ENCODE measurements around the gene SETD5. TPM values are rescaled to one million over a fixed set of nuclear protein-coding genes. Genes with fewer than 3 reads are reported as not detected.

The SETD5 gene
- total RNA-seq, 4 donors from 2014 or later, result 96.9 to 130 (median 115) TPM

DNA sequence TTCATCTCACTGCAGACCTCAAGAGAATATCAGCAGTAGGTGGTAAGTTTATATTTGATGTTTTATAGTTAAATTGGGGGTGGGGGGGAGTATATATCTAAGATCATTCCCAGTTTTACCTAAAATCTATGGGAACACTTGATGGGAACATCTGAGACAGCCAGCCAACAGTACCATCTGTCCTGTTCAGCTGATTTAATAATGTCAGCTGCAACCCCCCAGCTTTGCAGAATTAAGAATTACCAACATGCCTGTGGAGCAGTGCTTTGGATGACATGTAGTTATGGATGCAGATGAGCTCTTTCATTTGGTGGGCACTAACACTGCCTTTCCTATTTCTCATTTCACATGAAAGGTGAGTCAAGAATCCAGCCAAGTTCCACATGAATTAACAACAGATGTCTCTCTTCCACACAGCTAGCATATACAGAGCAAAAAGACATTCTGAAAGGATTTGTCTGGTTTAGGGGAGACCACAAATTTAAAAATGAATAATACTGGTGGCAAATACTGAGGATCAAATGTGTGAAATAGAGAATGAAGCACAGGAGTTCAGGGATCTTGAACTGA, 76.2 kb downstream of the SETD5 start:
- DNase-seq (ENCODE audit: low spot score in 2 of 2), result no peak
- no peaks in the 10 kb centered on the region for H3K4me1 ChIP-seq
- H3K27ac ChIP-seq, result no peak overlapping the region
- TF ChIP-seq POLR2A (IDR thresholded peaks at IDR 0.05) (no peak), EP300 (IDR thresholded peaks at IDR 0.05) (no peak)
- TF ChIP-seq, protein P1, sequence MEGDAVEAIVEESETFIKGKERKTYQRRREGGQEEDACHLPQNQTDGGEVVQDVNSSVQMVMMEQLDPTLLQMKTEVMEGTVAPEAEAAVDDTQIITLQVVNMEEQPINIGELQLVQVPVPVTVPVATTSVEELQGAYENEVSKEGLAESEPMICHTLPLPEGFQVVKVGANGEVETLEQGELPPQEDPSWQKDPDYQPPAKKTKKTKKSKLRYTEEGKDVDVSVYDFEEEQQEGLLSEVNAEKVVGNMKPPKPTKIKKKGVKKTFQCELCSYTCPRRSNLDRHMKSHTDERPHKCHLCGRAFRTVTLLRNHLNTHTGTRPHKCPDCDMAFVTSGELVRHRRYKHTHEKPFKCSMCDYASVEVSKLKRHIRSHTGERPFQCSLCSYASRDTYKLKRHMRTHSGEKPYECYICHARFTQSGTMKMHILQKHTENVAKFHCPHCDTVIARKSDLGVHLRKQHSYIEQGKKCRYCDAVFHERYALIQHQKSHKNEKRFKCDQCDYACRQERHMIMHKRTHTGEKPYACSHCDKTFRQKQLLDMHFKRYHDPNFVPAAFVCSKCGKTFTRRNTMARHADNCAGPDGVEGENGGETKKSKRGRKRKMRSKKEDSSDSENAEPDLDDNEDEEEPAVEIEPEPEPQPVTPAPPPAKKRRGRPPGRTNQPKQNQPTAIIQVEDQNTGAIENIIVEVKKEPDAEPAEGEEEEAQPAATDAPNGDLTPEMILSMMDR (IDR thresholded peaks at IDR 0.05), result no peak
- H3K9me3 ChIP-seq, result no peaks in the 10 kb centered on the region
- H3K4me3 ChIP-seq, result no peak overlapping the region
- peaks cover 13 to 100% (median 36%) of the 10 kb centered on the region in 3 donors for H3K36me3 ChIP-seq
- H3K27me3 ChIP-seq, result no peaks in the 10 kb centered on the region

DNA sequence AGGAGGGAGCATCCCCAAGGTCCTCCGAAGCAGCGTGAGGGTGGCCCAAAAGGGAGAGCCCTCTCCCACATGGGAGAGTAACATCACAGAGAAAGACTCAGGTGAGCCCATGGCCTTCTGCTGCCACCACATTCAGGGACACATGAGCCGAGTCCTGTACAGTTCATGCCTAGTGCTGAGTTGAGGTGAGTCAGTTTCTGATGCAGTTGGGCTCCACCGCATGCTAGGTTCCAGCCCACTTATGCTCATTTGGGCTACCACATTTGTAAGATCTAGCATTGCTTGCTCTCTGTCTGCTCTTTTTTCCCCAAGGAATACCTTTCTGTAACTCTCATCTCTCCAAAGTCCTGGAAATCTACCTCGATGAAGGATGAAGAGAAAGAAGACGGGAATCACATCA, 77.1 kb downstream of the SETD5 start:
- no peak overlapping the region for H3K4me3 ChIP-seq
- H3K27ac ChIP-seq, result no peak overlapping the region
- H3K9me3 ChIP-seq, result no peaks in the 10 kb centered on the region
- no peaks in the 10 kb centered on the region for H3K27me3 ChIP-seq
- DNase-seq (ENCODE audit: low spot score in 2 of 2), result no peak
- TF ChIP-seq EP300 (IDR thresholded peaks at IDR 0.05) (no peak), POLR2A (IDR thresholded peaks at IDR 0.05) (no peak)
- TF ChIP-seq, protein P1 (IDR thresholded peaks at IDR 0.05), result no peak
- peaks cover 13 to 100% (median 36%) of the 10 kb centered on the region in 3 donors for H3K36me3 ChIP-seq
- H3K4me1 ChIP-seq, result no peaks in the 10 kb centered on the region
- WGBS, 2 donors, result 90 to 94% methylated on average over 6 of the region's 6 CpGs

DNA sequence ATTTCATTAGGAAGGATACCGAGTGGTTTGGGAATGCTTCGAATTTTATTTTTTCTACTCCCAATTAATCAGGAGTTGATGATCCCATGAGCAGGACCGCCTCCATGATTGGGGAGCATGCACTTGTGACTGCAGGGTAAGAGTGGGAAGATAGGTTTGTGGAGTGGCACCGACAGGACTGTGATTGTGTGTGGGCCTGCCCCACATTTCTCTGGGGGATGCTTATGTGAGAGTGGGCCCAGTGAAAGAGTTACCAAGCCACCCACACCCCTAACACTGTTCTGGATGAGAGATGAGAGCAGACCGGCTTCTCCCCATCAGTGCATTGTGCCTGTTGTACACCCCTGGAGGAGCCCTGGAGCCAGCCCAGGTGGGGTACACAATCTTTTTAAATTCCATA, 79.5 kb downstream of the SETD5 start:
- DNase-seq (ENCODE audit: low spot score in 2 of 2), result no peak
- Histone ChIP-seq H3K27ac (no peak overlapping the region), H3K4me1 (no peaks in the 10 kb centered on the region), H3K4me3 (no peak overlapping the region), H3K27me3 (no peaks in the 10 kb centered on the region), H3K36me3 (peaks cover 9 to 100% (median 21%) of the 10 kb centered on the region in 3 donors), H3K9me3 (no peaks in the 10 kb centered on the region)
- 80 to 88% methylated on average over 5 of the region's 5 CpGs for WGBS, 2 donors
- TF ChIP-seq EP300 (IDR thresholded peaks at IDR 0.05), result no peak
- TF ChIP-seq, protein P1 (IDR thresholded peaks at IDR 0.05), result no peak
- no peak for TF ChIP-seq POLR2A (IDR thresholded peaks at IDR 0.05)

DNA sequence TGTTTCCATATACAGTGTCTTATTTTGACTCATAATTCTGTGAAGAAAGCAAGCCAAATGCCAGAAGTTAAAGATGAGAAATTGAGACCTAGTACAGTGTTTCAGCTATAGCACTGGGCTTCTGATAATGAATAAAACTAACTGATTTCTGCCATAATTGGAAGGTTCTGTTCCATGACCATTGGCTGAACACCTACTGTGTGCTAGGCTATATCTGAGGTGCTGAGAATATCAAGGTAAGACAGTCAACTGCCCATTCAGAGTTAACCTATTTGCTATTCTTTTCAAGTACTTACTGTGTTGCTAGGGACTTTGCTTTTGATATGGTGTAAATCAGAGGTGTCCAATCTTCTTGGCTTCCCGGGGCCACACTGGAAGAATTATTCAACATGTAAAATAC, 82.8 kb downstream of the SETD5 start:
- no peak for TF ChIP-seq EP300 (IDR thresholded peaks at IDR 0.05)
- peaks cover 0 to 96% (median 9%) of the 10 kb centered on the region in 3 donors for H3K36me3 ChIP-seq

DNA sequence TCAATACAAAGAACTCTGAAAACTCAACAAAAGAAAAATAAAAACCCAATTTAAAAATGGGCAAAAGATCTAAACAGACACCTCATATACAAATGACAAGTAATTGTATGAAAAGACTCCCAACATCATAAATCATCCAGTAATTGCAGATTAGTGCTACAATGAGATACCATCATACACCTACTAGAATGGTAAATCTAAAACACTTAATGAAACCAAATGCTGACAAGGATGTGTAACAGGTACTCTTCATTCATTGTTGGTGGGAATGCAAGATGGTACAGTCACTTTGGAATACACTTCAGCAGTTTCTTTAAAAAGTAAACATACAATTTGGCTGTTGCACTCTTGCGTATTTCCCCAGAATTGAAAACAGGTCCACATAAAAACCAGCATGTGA, 87.8 kb downstream of the SETD5 start:
- Histone ChIP-seq H3K36me3 (peaks cover 0 to 82% (median 0%) of the 10 kb centered on the region in 3 donors), H3K4me1 (no peaks in the 10 kb centered on the region), H3K9me3 (peaks cover 0 to 17% (median 0%) of the 10 kb centered on the region in 4 donors), H3K4me3 (no peak overlapping the region), H3K27me3 (no peaks in the 10 kb centered on the region), H3K27ac (no peak overlapping the region)
- whole genome bisulfite sequencing, 2 donors, result 97 to 98% methylated on average over 1 of the region's 1 CpG
- DNase-seq (ENCODE audit: low spot score in 2 of 2), result no peak
- TF ChIP-seq EP300 (IDR thresholded peaks at IDR 0.05) (no peak), POLR2A (IDR thresholded peaks at IDR 0.05) (no peak)
- TF ChIP-seq, protein P1 (IDR thresholded peaks at IDR 0.05), result no peak

More for the DNA sequence above, 82.8 kb downstream of the SETD5 start:
- Histone ChIP-seq H3K4me3 (no peak overlapping the region), H3K27ac (no peak overlapping the region), H3K4me1 (no peaks in the 10 kb centered on the region), H3K9me3 (no peaks in the 10 kb centered on the region), H3K27me3 (no peaks in the 10 kb centered on the region)
- no peak for DNase-seq (ENCODE audit: low spot score in 2 of 2)
- WGBS, 2 donors, result 78 to 100% methylated on average over 1 of the region's 1 CpG
